Measurements from ENCODE around the gene UBE2Q1.

Gene UBE2Q1

DNA sequence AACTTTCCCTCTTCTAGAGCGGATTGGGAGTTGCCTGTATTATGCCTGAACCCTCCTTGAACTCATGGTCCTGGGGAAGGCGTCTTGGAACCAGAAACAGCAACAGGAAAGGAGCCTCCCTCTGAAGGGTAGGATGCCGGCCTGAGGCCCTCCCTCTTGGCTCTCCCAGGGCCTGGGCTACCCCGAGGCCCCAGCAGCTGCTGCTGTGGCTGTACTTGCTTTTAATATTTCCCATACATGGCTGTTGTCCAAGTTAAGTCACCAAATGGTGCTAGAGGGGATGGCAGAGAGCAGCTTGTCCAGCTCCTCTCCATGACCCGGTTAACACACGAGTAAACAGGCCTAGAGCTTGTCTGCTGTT, 19.6 kb upstream of the UBE2Q1 start:
- no peak overlapping the region for H3K4me3 ChIP-seq (replicated peaks; ENCODE audit: insufficient read depth, low read length)
- H3K27me3 ChIP-seq (ENCODE audit: insufficient read depth, poor library complexity, severe bottlenecking) = no peaks in the 10 kb centered on the region
- no peak for TF ChIP-seq SPI1 (IDR thresholded peaks at IDR 0.05; ENCODE audit: borderline replicate concordance, low read depth)
- TF ChIP-seq, protein P1, sequence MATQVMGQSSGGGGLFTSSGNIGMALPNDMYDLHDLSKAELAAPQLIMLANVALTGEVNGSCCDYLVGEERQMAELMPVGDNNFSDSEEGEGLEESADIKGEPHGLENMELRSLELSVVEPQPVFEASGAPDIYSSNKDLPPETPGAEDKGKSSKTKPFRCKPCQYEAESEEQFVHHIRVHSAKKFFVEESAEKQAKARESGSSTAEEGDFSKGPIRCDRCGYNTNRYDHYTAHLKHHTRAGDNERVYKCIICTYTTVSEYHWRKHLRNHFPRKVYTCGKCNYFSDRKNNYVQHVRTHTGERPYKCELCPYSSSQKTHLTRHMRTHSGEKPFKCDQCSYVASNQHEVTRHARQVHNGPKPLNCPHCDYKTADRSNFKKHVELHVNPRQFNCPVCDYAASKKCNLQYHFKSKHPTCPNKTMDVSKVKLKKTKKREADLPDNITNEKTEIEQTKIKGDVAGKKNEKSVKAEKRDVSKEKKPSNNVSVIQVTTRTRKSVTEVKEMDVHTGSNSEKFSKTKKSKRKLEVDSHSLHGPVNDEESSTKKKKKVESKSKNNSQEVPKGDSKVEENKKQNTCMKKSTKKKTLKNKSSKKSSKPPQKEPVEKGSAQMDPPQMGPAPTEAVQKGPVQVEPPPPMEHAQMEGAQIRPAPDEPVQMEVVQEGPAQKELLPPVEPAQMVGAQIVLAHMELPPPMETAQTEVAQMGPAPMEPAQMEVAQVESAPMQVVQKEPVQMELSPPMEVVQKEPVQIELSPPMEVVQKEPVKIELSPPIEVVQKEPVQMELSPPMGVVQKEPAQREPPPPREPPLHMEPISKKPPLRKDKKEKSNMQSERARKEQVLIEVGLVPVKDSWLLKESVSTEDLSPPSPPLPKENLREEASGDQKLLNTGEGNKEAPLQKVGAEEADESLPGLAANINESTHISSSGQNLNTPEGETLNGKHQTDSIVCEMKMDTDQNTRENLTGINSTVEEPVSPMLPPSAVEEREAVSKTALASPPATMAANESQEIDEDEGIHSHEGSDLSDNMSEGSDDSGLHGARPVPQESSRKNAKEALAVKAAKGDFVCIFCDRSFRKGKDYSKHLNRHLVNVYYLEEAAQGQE (IDR thresholded peaks at IDR 0.05; ENCODE audit: insufficient replicate concordance, low read depth) = no peak
- no peak for TF ChIP-seq POLR2AphosphoS5 (IDR thresholded peaks at IDR 0.05; ENCODE audit: low read depth)
- no peak for TF ChIP-seq CTCF (IDR thresholded peaks at IDR 0.05; ENCODE audit: insufficient read depth, low read length)
- TF ChIP-seq GABPA (IDR thresholded peaks at IDR 0.05; ENCODE audit: low read depth) = no peak
- no peak for DNase-seq (ENCODE audit: low read depth in 1 of 2, low spot score in 1 of 2)
- no peak overlapping the region for H3K27ac ChIP-seq (replicated peaks)

GRCh38 chr1:154577346-154578057, 19.0 kb upstream of the UBE2Q1 start:
- Histone ChIP-seq H3K27me3 (ENCODE audit: insufficient read depth, poor library complexity, severe bottlenecking) (no peaks in the 10 kb centered on the region), H3K4me3 (replicated peaks; ENCODE audit: insufficient read depth, low read length) (no peak overlapping the region), H3K27ac (replicated peaks) (no peak overlapping the region)
- no peak for DNase-seq (ENCODE audit: low read depth in 1 of 2, low spot score in 1 of 2)
- TF ChIP-seq GABPA (IDR thresholded peaks at IDR 0.05; ENCODE audit: low read depth) = no peak
- no peak for TF ChIP-seq CTCF (IDR thresholded peaks at IDR 0.05; ENCODE audit: insufficient read depth, low read length)
- no peak for TF ChIP-seq POLR2AphosphoS5 (IDR thresholded peaks at IDR 0.05; ENCODE audit: low read depth)
- TF ChIP-seq, protein P1 (IDR thresholded peaks at IDR 0.05; ENCODE audit: insufficient replicate concordance, low read depth) = no peak
- TF ChIP-seq SPI1 (IDR thresholded peaks at IDR 0.05; ENCODE audit: borderline replicate concordance, low read depth) = no peak

DNA sequence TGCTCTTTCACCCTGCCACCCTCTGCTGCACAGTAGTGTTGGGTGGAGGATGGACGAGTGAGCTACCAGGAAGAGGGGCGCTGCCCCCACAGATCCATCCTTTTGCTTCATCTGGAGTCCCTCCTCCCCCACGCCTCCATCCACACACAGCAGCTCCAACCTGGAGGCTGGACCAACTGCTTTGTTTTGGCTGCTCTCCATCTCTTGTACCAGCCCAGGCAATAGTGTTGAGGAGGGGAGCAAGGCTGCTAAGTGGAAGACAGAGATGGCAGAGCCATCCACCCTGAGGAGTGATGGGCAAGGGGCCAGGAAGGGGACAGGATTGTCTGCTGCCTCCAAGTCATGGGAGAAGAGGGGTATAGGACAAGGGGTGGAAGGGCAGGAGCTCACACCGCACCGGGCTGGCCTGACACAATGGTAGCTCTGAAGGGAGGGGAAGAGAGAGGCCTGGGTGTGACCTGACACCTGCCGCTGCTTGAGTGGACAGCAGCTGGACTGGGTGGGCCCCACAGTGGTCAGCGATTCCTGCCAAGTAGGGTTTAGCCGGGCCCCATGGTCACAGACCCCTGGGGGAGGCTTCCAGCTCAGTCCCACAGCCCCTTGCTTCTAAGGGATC, 17.6 kb upstream of the UBE2Q1 start:
- no peaks in the 10 kb centered on the region for H3K27me3 ChIP-seq (ENCODE audit: insufficient read depth, poor library complexity, severe bottlenecking)
- no peak for DNase-seq (ENCODE audit: low read depth in 1 of 2, low spot score in 1 of 2)
- no peak for TF ChIP-seq SPI1 (IDR thresholded peaks at IDR 0.05; ENCODE audit: borderline replicate concordance, low read depth)
- no peak for TF ChIP-seq CTCF (IDR thresholded peaks at IDR 0.05; ENCODE audit: insufficient read depth, low read length)
- TF ChIP-seq GABPA (IDR thresholded peaks at IDR 0.05; ENCODE audit: low read depth) = no peak
- TF ChIP-seq, protein P1 (IDR thresholded peaks at IDR 0.05; ENCODE audit: insufficient replicate concordance, low read depth) = no peak
- TF ChIP-seq POLR2AphosphoS5 (IDR thresholded peaks at IDR 0.05; ENCODE audit: low read depth) = no peak
- H3K27ac ChIP-seq (replicated peaks) = no peak overlapping the region
- no peak overlapping the region for H3K4me3 ChIP-seq (replicated peaks; ENCODE audit: insufficient read depth, low read length)
